ENCODE data around the gene SMC1B.

GRCh38 chr22:45312415-45312814 is 101.0 kb downstream of the SMC1B start:
- TF ChIP-seq, protein P1, sequence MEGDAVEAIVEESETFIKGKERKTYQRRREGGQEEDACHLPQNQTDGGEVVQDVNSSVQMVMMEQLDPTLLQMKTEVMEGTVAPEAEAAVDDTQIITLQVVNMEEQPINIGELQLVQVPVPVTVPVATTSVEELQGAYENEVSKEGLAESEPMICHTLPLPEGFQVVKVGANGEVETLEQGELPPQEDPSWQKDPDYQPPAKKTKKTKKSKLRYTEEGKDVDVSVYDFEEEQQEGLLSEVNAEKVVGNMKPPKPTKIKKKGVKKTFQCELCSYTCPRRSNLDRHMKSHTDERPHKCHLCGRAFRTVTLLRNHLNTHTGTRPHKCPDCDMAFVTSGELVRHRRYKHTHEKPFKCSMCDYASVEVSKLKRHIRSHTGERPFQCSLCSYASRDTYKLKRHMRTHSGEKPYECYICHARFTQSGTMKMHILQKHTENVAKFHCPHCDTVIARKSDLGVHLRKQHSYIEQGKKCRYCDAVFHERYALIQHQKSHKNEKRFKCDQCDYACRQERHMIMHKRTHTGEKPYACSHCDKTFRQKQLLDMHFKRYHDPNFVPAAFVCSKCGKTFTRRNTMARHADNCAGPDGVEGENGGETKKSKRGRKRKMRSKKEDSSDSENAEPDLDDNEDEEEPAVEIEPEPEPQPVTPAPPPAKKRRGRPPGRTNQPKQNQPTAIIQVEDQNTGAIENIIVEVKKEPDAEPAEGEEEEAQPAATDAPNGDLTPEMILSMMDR (IDR thresholded peaks at IDR 0.05) = no peak
- TF ChIP-seq EZH2phosphoT487 (IDR thresholded peaks at IDR 0.05) = no peak

Measured in neural progenitor cell (in vitro differentiated cells).